SJSA1 (cell line): ENCODE results near the gene PIK3AP1. TPM values are rescaled to one million over a fixed set of nuclear protein-coding genes. Genes with fewer than 3 reads are reported as not detected.
"Not testable (repeated sequence)": the region's sequence is repeated elsewhere in the genome, so short reads cannot be mapped to it uniquely, and the experiment has no call there.

Source experiments
- DNase-seq, 2 experiments: peaks; one replicate each; pipeline ENCODE4 v3.0.0-alpha.2; 2015 to 2020; ENCODE audit warnings: low spot score in 2 of 2, low read depth in 1 of 2
- H3K27ac ChIP-seq: fragments of 250-450 bp; sonication (Bioruptor Pico); 2 replicates; pipeline ENCODE4 v1.5.1; 2020; ENCODE audit warnings: mild to moderate bottlenecking, moderate library complexity
- H3K27me3 ChIP-seq: fragments of 250-450 bp; sonication (Bioruptor Pico); replicated peaks from 2 replicates; pipeline ENCODE4 v1.5.1; 2020; ENCODE audit warnings: mild to moderate bottlenecking, moderate library complexity
- H3K36me3 ChIP-seq: fragments of 250-450 bp; sonication (Bioruptor Pico); 2 replicates; pipeline ENCODE4 v1.5.1; 2020; ENCODE audit warnings: mild to moderate bottlenecking
- H3K4me1 ChIP-seq: fragments of 250-450 bp; sonication (Bioruptor Pico); replicated peaks from 2 replicates; pipeline ENCODE4 v1.6.1; 2021; ENCODE audit warnings: mild to moderate bottlenecking
- H3K4me3 ChIP-seq: fragments of 250-450 bp; sonication (Bioruptor Pico); 2 replicates; pipeline ENCODE4 v1.5.1; 2020; ENCODE audit warnings: mild to moderate bottlenecking
- H3K9me3 ChIP-seq: fragments of 250-450 bp; sonication (Bioruptor Pico); replicated peaks from 2 replicates; pipeline ENCODE4 v1.5.1; 2020; ENCODE audit warnings: mild to moderate bottlenecking
- total RNA-seq: library from RNA; depleted of rRNA; stranded (reverse); fragments of >200 nt; shearing (Covaris generic); gene quantifications from 2 replicates; pipeline ENCODE4 v1.2.3, GENCODE V29; 2014

Gene PIK3AP1
- total RNA-seq, 1 experiment from 2014 or later, result 0.95 TPM

- Histone ChIP-seq H3K4me1 (no peaks in the 10 kb centered on the region), H3K27me3 (no peaks in the 10 kb centered on the region)
- no peak for DNase-seq
These were observed 25.6 kb upstream of the PIK3AP1 start for GRCh38 chr10:96745950-96746349.

GRCh38 chr10:96743988-96744585, 23.8 kb upstream of the PIK3AP1 start:
- H3K27ac ChIP-seq, result no peak overlapping the region
- no peaks in the 10 kb centered on the region for H3K4me1 ChIP-seq
- no peaks in the 10 kb centered on the region for H3K27me3 ChIP-seq
- peak in 1 of 2 experiments; percentile 21 for DNase-seq
- no peaks in the 10 kb centered on the region for H3K9me3 ChIP-seq
- H3K36me3 ChIP-seq, result no peaks in the 10 kb centered on the region
- no peak overlapping the region for H3K4me3 ChIP-seq

More at GRCh38 chr10:96745950-96746349, 25.6 kb upstream of the PIK3AP1 start:
- Histone ChIP-seq H3K36me3 (no peaks in the 10 kb centered on the region), H3K27ac (no peak overlapping the region), H3K4me3 (no peak overlapping the region), H3K9me3 (no peaks in the 10 kb centered on the region)

- not testable (repeated sequence) for H3K27ac ChIP-seq, H3K36me3 ChIP-seq, H3K9me3 ChIP-seq, DNase-seq, H3K4me3 ChIP-seq, H3K4me1 ChIP-seq, H3K27me3 ChIP-seq
These were observed 21.2 kb upstream of the PIK3AP1 start for GRCh38 chr10:96741557-96741956.

GRCh38 chr10:96740579-96741281, 20.4 kb upstream of the PIK3AP1 start:
- no peaks in the 10 kb centered on the region for H3K4me1 ChIP-seq
- H3K9me3 ChIP-seq, result no peaks in the 10 kb centered on the region
- DNase-seq, result no peak

GRCh38 chr10:96740141-96740540, 19.8 kb upstream of the PIK3AP1 start:
- no peaks in the 10 kb centered on the region for H3K9me3 ChIP-seq
- no peak overlapping the region for H3K27ac ChIP-seq
- H3K36me3 ChIP-seq, result no peaks in the 10 kb centered on the region
- H3K4me1 ChIP-seq, result no peaks in the 10 kb centered on the region
- no peak overlapping the region for H3K4me3 ChIP-seq
- no peaks in the 10 kb centered on the region for H3K27me3 ChIP-seq
- no peak for DNase-seq

More at GRCh38 chr10:96740579-96741281, 20.4 kb upstream of the PIK3AP1 start:
- Histone ChIP-seq H3K4me3 (no peak overlapping the region), H3K27ac (no peak overlapping the region), H3K36me3 (no peaks in the 10 kb centered on the region), H3K27me3 (no peaks in the 10 kb centered on the region)

GRCh38 chr10:96737307-96737902, 17.1 kb upstream of the PIK3AP1 start:
- H3K4me1 ChIP-seq, H3K27me3 ChIP-seq, H3K27ac ChIP-seq, H3K9me3 ChIP-seq, DNase-seq, H3K4me3 ChIP-seq, H3K36me3 ChIP-seq: not testable (repeated sequence)

GRCh38 chr10:96724621-96725020, 4.3 kb upstream of the PIK3AP1 start:
- no peak overlapping the region for H3K27ac ChIP-seq
- peaks cover 21% of the 10 kb centered on the region for H3K27me3 ChIP-seq
- no peak for DNase-seq
- no peak overlapping the region for H3K4me3 ChIP-seq
- no peaks in the 10 kb centered on the region for H3K36me3 ChIP-seq
- H3K4me1 ChIP-seq, result peaks cover 11% of the 10 kb centered on the region
- no peaks in the 10 kb centered on the region for H3K9me3 ChIP-seq

GRCh38 chr10:96721207-96721572, 876 bp upstream of the PIK3AP1 start:
- Histone ChIP-seq H3K27me3 (peaks cover 24% of the 10 kb centered on the region), H3K9me3 (no peaks in the 10 kb centered on the region), H3K27ac (no peak overlapping the region), H3K4me1 (peaks cover 11% of the 10 kb centered on the region), H3K4me3 (no peak overlapping the region), H3K36me3 (no peaks in the 10 kb centered on the region)
- no peak for DNase-seq

- Histone ChIP-seq H3K4me1 (peaks cover 11% of the 10 kb centered on the region), H3K9me3 (no peaks in the 10 kb centered on the region), H3K4me3 (peak overlapping the region; percentile 23), H3K36me3 (no peaks in the 10 kb centered on the region), H3K27ac (no peak overlapping the region), H3K27me3 (peaks cover 21% of the 10 kb centered on the region)
- DNase-seq, result no peak
These were observed 378 bp downstream of the PIK3AP1 start for GRCh38 chr10:96719850-96720421.

- H3K27me3 ChIP-seq, result peaks cover 21% of the 10 kb centered on the region
- H3K9me3 ChIP-seq, result no peaks in the 10 kb centered on the region
- H3K36me3 ChIP-seq, result no peaks in the 10 kb centered on the region
- no peak overlapping the region for H3K27ac ChIP-seq
- H3K4me3 ChIP-seq, result no peak overlapping the region
- no peak for DNase-seq
- peaks cover 11% of the 10 kb centered on the region for H3K4me1 ChIP-seq
These were observed 1.1 kb downstream of the PIK3AP1 start for GRCh38 chr10:96719200-96719599.

- Histone ChIP-seq H3K36me3 (no peaks in the 10 kb centered on the region), H3K27ac (no peak overlapping the region), H3K4me1 (peaks cover 11% of the 10 kb centered on the region), H3K9me3 (no peaks in the 10 kb centered on the region), H3K27me3 (peaks cover 21% of the 10 kb centered on the region), H3K4me3 (no peak overlapping the region)
- no peak for DNase-seq
These were observed 1.9 kb downstream of the PIK3AP1 start for GRCh38 chr10:96718304-96718990.

GRCh38 chr10:96716390-96716789, 3.9 kb downstream of the PIK3AP1 start:
- no peak overlapping the region for H3K4me3 ChIP-seq
- peaks cover 11% of the 10 kb centered on the region for H3K4me1 ChIP-seq
- no peaks in the 10 kb centered on the region for H3K9me3 ChIP-seq
- DNase-seq, result no peak
- no peak overlapping the region for H3K27ac ChIP-seq
- peaks cover 20% of the 10 kb centered on the region for H3K27me3 ChIP-seq
- no peaks in the 10 kb centered on the region for H3K36me3 ChIP-seq

GRCh38 chr10:96714746-96715255, 5.5 kb downstream of the PIK3AP1 start:
- no peak overlapping the region for H3K27ac ChIP-seq
- no peak for DNase-seq
- no peaks in the 10 kb centered on the region for H3K4me1 ChIP-seq
- no peaks in the 10 kb centered on the region for H3K36me3 ChIP-seq
- no peaks in the 10 kb centered on the region for H3K9me3 ChIP-seq
- peaks cover 5% of the 10 kb centered on the region for H3K27me3 ChIP-seq
- no peak overlapping the region for H3K4me3 ChIP-seq
